ENCODE results near the gene SETD9. TPM values are rescaled to one million over a fixed set of nuclear protein-coding genes. Genes with fewer than 3 reads are reported as not detected.

Gene SETD9
- polyA plus RNA-seq, 6 donors from 2014 or later, result 1.6 to 10.2 (median 7.3) TPM

- Mint-ChIP-seq H3K4me1 (peaks cover 18 to 23% (median 20%) of the 10 kb centered on the region in 3 donors), H3K4me3 (peak overlapping the region; percentile 88 to 99 (median 97)), H3K27ac (peak overlapping the region; percentile 84 to 98 (median 96)), H3K27me3 (peaks cover 0 to 5% (median 0%) of the 10 kb centered on the region in 3 donors), H3K36me3 (peaks cover 0 to 3% of the 10 kb centered on the region in 2 donors), H3K9me3 (peaks cover 0 to 9% (median 3%) of the 10 kb centered on the region in 7 donors)
- ATAC-seq (ENCODE audit: low read depth in 2 of 2), result peak; percentile 1 to 5
- no peak for DNase-seq
Measured at GRCh38 chr5:56908942-56909293, 478 bp upstream of the SETD9 start.

GRCh38 chr5:56910210-56910965 is 992 bp downstream of the SETD9 start:
- peaks cover 0 to 4% of the 10 kb centered on the region in 2 donors for H3K36me3 Mint-ChIP-seq
- DNase-seq (no peak), ATAC-seq (ENCODE audit: low read depth in 2 of 2) (peak; percentile 9 to 10)
- no peaks in the 10 kb centered on the region for H3K27me3 Mint-ChIP-seq
- H3K9me3 Mint-ChIP-seq, result peaks cover 0 to 6% (median 3%) of the 10 kb centered on the region in 7 donors
- H3K4me1 Mint-ChIP-seq, result peaks cover 18 to 23% (median 20%) of the 10 kb centered on the region in 3 donors
- peak overlapping the region; percentile 88 to 99 (median 97) for H3K4me3 Mint-ChIP-seq
- peak overlapping the region; percentile 72 to 96 (median 94) for H3K27ac Mint-ChIP-seq

- H3K36me3 Mint-ChIP-seq, result peaks cover 0 to 4% of the 10 kb centered on the region in 2 donors
- no peak for DNase-seq
- no peaks in the 10 kb centered on the region for H3K9me3 Mint-ChIP-seq
- H3K27me3 Mint-ChIP-seq, result no peaks in the 10 kb centered on the region
- no peak overlapping the region for H3K27ac Mint-ChIP-seq
- H3K4me3 Mint-ChIP-seq, result no peak overlapping the region
- H3K4me1 Mint-ChIP-seq, result peaks cover 12 to 16% (median 12%) of the 10 kb centered on the region in 3 donors
- no peak for ATAC-seq (ENCODE audit: low read depth in 2 of 2)
Measured at GRCh38 chr5:56913766-56914165, 4.4 kb downstream of the SETD9 start.

GRCh38 chr5:56914678-56915077 is 5.3 kb downstream of the SETD9 start:
- ATAC-seq (ENCODE audit: low read depth in 2 of 2) (no peak), DNase-seq (no peak)
- Mint-ChIP-seq H3K4me1 (peaks cover 7 to 10% (median 8%) of the 10 kb centered on the region in 3 donors), H3K4me3 (no peak overlapping the region), H3K9me3 (no peaks in the 10 kb centered on the region), H3K36me3 (peaks cover 0 to 4% of the 10 kb centered on the region in 2 donors), H3K27ac (no peak overlapping the region), H3K27me3 (no peaks in the 10 kb centered on the region)

GRCh38 chr5:56917534-56917933 is 8.1 kb downstream of the SETD9 start:
- peak overlapping the region in 1 of 6 donors; percentile 9 for H3K27ac Mint-ChIP-seq
- H3K36me3 Mint-ChIP-seq, result peaks cover 0 to 4% of the 10 kb centered on the region in 2 donors
- no peak for DNase-seq

GRCh38 chr5:56918054-56918453 is 8.7 kb downstream of the SETD9 start:
- H3K4me3 Mint-ChIP-seq, result no peak overlapping the region
- H3K27ac Mint-ChIP-seq, result peak overlapping the region in 1 of 6 donors; percentile 2
- DNase-seq (no peak), ATAC-seq (ENCODE audit: low read depth in 2 of 2) (no peak)
- H3K36me3 Mint-ChIP-seq, result peaks cover 0 to 4% of the 10 kb centered on the region in 2 donors
- no peaks in the 10 kb centered on the region for H3K9me3 Mint-ChIP-seq
- H3K27me3 Mint-ChIP-seq, result no peaks in the 10 kb centered on the region
- H3K4me1 Mint-ChIP-seq, result no peaks in the 10 kb centered on the region

More at GRCh38 chr5:56917534-56917933, 8.1 kb downstream of the SETD9 start:
- Mint-ChIP-seq H3K4me1 (no peaks in the 10 kb centered on the region), H3K9me3 (no peaks in the 10 kb centered on the region), H3K27me3 (no peaks in the 10 kb centered on the region), H3K4me3 (no peak overlapping the region)
- ATAC-seq (ENCODE audit: low read depth in 2 of 2), result no peak

GRCh38 chr5:56919942-56920662 is 10.7 kb downstream of the SETD9 start:
- Mint-ChIP-seq H3K27me3 (no peaks in the 10 kb centered on the region), H3K4me3 (no peak overlapping the region), H3K9me3 (no peaks in the 10 kb centered on the region), H3K36me3 (no peaks in the 10 kb centered on the region), H3K27ac (peak overlapping the region in 2 of 6 donors; percentile 32 to 33), H3K4me1 (no peaks in the 10 kb centered on the region)
- DNase-seq (no peak), ATAC-seq (ENCODE audit: low read depth in 2 of 2) (no peak)

GRCh38 chr5:56922922-56923321 is 13.5 kb downstream of the SETD9 start:
- peak overlapping the region in 1 of 6 donors; percentile 25 for H3K27ac Mint-ChIP-seq
- no peak for ATAC-seq (ENCODE audit: low read depth in 2 of 2)
- H3K9me3 Mint-ChIP-seq, result no peaks in the 10 kb centered on the region
- DNase-seq, result no peak
- H3K4me3 Mint-ChIP-seq, result no peak overlapping the region
- peaks cover 0 to 6% of the 10 kb centered on the region in 2 donors for H3K36me3 Mint-ChIP-seq
- no peaks in the 10 kb centered on the region for H3K4me1 Mint-ChIP-seq
- H3K27me3 Mint-ChIP-seq, result no peaks in the 10 kb centered on the region

- Mint-ChIP-seq H3K27me3 (no peaks in the 10 kb centered on the region), H3K9me3 (no peaks in the 10 kb centered on the region), H3K27ac (no peak overlapping the region), H3K36me3 (peaks cover 0 to 12% of the 10 kb centered on the region in 2 donors), H3K4me1 (no peaks in the 10 kb centered on the region), H3K4me3 (no peak overlapping the region)
- ATAC-seq (ENCODE audit: low read depth in 2 of 2) (no peak), DNase-seq (no peak)
Measured at GRCh38 chr5:56934325-56934724, 24.9 kb downstream of the SETD9 start.

- DNase-seq (no peak), ATAC-seq (ENCODE audit: low read depth in 2 of 2) (no peak)
- Mint-ChIP-seq H3K4me1 (peaks cover 4 to 13% (median 7%) of the 10 kb centered on the region in 3 donors), H3K4me3 (no peak overlapping the region), H3K27ac (no peak overlapping the region), H3K27me3 (no peaks in the 10 kb centered on the region), H3K36me3 (peaks cover 25 to 27% of the 10 kb centered on the region in 2 donors), H3K9me3 (no peaks in the 10 kb centered on the region)
Measured at GRCh38 chr5:56938858-56939257, 29.5 kb downstream of the SETD9 start.

- no peak overlapping the region for H3K4me3 Mint-ChIP-seq
- no peaks in the 10 kb centered on the region for H3K27me3 Mint-ChIP-seq
- peak overlapping the region in 2 of 6 donors; percentile 11 to 59 for H3K27ac Mint-ChIP-seq
- H3K9me3 Mint-ChIP-seq, result no peaks in the 10 kb centered on the region
- no peak for DNase-seq
- ATAC-seq (ENCODE audit: low read depth in 2 of 2), result no peak
- H3K36me3 Mint-ChIP-seq, result peaks cover 25 to 28% of the 10 kb centered on the region in 2 donors
- peaks cover 4 to 13% (median 7%) of the 10 kb centered on the region in 3 donors for H3K4me1 Mint-ChIP-seq
Measured at GRCh38 chr5:56941981-56942380, 32.6 kb downstream of the SETD9 start.

- Mint-ChIP-seq H3K36me3 (peaks cover 14 to 15% of the 10 kb centered on the region in 2 donors), H3K27ac (no peak overlapping the region), H3K4me1 (peaks cover 12 to 27% (median 19%) of the 10 kb centered on the region in 3 donors), H3K4me3 (no peak overlapping the region), H3K9me3 (no peaks in the 10 kb centered on the region), H3K27me3 (no peaks in the 10 kb centered on the region)
- DNase-seq (no peak), ATAC-seq (ENCODE audit: low read depth in 2 of 2) (no peak)
Measured at GRCh38 chr5:56947052-56947451, 37.7 kb downstream of the SETD9 start.

- Mint-ChIP-seq H3K27me3 (peaks cover 0 to 5% (median 0%) of the 10 kb centered on the region in 3 donors), H3K4me1 (peaks cover 19 to 27% (median 21%) of the 10 kb centered on the region in 3 donors), H3K4me3 (peak overlapping the region; percentile 92 to 97 (median 95)), H3K9me3 (no peaks in the 10 kb centered on the region), H3K36me3 (no peaks in the 10 kb centered on the region), H3K27ac (peak overlapping the region; percentile 73 to 94 (median 82))
- ATAC-seq (ENCODE audit: low read depth in 2 of 2) (peak; percentile 38 to 40), DNase-seq (peak; percentile 34)
Measured at GRCh38 chr5:56950626-56951125, 41.3 kb downstream of the SETD9 start.

All from naive B cell (primary cell).